Hematopoietic multipotent progenitor cell treated with erythropoietin and hydrocortisone succinate and interleukin-3 and kit ligand, for 17 days (in vitro differentiated cells): ENCODE measurements around the gene SAE1.
"Not testable (repeated sequence)": the region's sequence is repeated elsewhere in the genome, so short reads cannot be mapped to it uniquely, and the experiment has no call there.

ENCODE experiments used
- DNase-seq: peaks from one replicate; pipeline ENCODE4 v3.0.0-alpha.2; 2015; ENCODE audit warnings: low spot score

SAE1 gene

GRCh38 chr19:47240996-47241918 is 110.6 kb downstream of the SAE1 start:
- DNase-seq: peak; percentile 88

- DNase-seq: peak; percentile 52
Measured at GRCh38 chr19:47241919-47242577, 111.4 kb downstream of the SAE1 start.

DNA sequence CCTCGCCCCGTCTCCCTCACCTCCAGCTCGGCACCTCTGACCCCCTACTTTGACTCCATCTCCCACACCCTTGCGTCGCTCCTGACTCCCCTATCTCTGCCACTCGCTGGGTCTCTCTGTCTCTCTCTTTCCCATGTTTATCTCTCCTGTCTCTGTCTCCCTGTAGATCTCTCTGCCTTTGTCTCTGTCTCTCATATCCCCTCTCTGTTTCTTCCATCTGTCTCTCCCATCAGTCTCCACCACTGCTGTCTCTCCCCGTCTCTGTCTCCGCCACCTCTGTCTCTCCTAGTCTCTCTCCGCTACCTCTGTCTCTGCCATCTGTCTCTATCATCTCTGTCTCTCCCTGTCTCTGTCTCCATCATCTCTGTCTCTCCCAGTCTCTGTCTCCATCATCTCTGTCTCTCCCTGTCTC is 112.7 kb downstream of the SAE1 start:
- peak; percentile 76 for DNase-seq

- DNase-seq: peak; percentile 96
Measured at GRCh38 chr19:47243776-47244547, 113.3 kb downstream of the SAE1 start.

GRCh38 chr19:47247308-47247990 is 116.8 kb downstream of the SAE1 start:
- DNase-seq: peak; percentile 94

DNA sequence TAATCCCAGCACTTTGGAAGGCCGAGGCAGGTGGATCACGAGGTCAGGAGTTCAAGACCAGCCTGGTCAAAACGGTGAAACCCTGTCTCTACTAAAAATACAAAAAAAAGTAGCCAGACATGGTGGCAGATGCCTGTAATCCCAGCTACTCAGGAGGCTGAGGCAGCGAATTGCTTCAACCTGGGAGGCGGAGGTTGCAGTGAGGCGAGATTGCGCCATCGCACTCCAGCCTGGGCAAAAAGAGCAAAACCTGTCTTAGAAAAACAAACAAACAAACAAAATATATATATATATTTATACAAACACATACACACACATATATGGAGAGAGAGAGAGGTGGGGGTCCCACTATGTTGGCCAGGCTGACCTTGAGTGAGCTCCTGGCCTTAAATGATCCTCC is 122.4 kb downstream of the SAE1 start:
- DNase-seq: not testable (repeated sequence)

GRCh38 chr19:47253467-47253881 is 122.8 kb downstream of the SAE1 start:
- no peak for DNase-seq

GRCh38 chr19:47253970-47254369 is 123.3 kb downstream of the SAE1 start:
- no peak for DNase-seq

- DNase-seq: peak; percentile 96
Measured at GRCh38 chr19:47255879-47256692, 125.5 kb downstream of the SAE1 start, which contains the start of gene CCDC9. Gene CCDC9 (plus strand): TSS chr19:47256525. CDS start chr19:47258401, 1,876 bp downstream.

- DNase-seq: peak; percentile 100
Measured at GRCh38 chr19:47256693-47257410, 126.2 kb downstream of the SAE1 start.

- no peak for DNase-seq
Measured at GRCh38 chr19:47257411-47258169, 127.0 kb downstream of the SAE1 start.

- DNase-seq: no peak
Measured at GRCh38 chr19:47258434-47258833, 127.8 kb downstream of the SAE1 start.

GRCh38 chr19:47258895-47259555 is 128.4 kb downstream of the SAE1 start:
- DNase-seq: no peak
